ENCODE data around the gene LTA.
"Not testable (repeated sequence)": the region's sequence is repeated elsewhere in the genome, so short reads cannot be mapped to it uniquely, and the experiment has no call there.

LTA gene

DNA sequence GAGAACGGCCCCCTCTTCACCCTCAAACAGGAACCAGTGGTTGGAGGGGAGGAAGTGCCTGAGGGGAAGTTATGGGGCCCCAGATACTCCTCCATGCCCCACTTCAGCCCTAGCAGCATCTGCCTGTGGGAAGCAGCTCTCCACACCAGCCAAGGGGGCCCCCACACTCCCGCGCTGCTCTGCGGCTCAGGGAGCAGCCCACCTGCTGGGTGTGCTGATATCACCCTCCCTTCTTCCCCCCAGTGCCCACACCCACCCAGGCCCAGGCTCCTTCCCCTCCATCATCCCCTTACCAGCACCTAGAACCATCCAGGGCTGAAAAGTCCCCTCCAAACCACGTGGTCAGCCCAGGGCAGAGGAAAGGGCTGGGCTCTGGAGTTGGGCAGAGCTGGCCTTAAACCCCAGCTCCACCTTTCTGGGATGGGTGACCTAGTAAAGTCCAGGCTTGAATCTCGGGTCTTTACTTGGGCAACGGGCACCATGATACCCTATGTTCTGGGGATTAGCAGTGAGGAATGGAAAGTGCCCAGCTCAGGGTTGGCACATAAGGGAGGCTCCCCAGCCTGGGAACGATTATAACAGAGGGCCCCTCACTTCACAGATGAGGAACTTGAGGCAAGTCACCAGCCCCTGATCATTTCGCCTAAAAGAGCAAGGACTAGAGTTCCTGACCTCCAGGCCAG lies 14.7 kb downstream of the LTA start:
- Mint-ChIP-seq H3K27me3 (no peaks in the 10 kb centered on the region), H3K27ac (peak overlapping the region; percentile 89 to 92), H3K9me3 (no peaks in the 10 kb centered on the region), H3K4me1 (peaks cover 63% of the 10 kb centered on the region), H3K4me3 (peak overlapping the region; percentile 82 to 88)
- DNase-seq (peak in 1 of 2 donors; percentile 30), ATAC-seq (peak; percentile 58)

DNA sequence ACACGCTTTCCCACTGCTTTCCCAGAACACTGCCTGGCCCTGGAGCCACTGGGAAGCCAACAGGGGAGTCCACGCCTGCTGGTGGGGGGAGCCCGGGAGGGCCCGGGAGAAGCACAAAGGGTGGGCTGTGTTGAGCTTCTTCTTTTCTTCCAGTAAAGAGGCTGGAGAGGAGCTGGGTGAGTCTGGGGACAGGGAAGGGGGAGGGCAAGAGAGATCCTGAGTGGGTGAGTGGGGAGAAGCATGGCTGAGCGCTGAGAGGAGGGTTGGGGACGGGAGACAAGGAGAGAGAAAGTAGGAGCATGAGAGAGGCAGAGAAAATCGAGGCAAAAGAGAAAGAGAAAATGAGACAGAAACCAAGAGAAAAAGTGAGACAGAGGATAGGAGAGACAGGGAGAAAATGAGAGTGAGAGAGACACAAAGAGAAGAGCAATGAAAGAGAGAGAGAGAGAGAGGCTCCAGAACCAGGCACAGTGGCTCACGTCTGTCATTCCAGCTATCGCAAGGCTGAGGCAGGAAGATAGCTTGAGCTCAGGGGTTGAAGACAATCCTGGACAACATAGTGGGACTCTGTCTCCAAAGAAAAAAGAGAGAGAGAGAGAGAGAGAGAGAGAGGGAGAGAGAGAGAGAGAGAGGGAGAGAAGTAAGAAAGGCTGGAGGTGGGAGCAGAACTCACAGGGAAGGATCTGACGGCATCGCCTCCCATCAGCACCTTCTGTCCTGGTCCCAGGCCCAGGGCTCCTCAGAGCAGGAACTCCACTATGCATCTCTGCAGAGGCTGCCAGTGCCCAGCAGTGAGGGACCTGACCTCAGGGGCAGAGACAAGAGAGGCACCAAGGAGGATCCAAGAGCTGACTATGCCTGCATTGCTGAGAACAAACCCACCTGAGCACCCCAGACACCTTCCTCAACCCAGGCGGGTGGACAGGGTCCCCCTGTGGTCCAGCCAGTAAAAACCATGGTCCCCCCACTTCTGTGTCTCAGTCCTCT lies 16.0 kb downstream of the LTA start:
- peak overlapping the region; percentile 82 to 88 for H3K4me3 Mint-ChIP-seq
- H3K27me3 Mint-ChIP-seq: no peaks in the 10 kb centered on the region
- no peaks in the 10 kb centered on the region for H3K9me3 Mint-ChIP-seq
- no peak for DNase-seq
- ATAC-seq: no peak
- H3K4me1 Mint-ChIP-seq: peaks cover 66% of the 10 kb centered on the region
- H3K27ac Mint-ChIP-seq: peak overlapping the region; percentile 79 to 93

DNA sequence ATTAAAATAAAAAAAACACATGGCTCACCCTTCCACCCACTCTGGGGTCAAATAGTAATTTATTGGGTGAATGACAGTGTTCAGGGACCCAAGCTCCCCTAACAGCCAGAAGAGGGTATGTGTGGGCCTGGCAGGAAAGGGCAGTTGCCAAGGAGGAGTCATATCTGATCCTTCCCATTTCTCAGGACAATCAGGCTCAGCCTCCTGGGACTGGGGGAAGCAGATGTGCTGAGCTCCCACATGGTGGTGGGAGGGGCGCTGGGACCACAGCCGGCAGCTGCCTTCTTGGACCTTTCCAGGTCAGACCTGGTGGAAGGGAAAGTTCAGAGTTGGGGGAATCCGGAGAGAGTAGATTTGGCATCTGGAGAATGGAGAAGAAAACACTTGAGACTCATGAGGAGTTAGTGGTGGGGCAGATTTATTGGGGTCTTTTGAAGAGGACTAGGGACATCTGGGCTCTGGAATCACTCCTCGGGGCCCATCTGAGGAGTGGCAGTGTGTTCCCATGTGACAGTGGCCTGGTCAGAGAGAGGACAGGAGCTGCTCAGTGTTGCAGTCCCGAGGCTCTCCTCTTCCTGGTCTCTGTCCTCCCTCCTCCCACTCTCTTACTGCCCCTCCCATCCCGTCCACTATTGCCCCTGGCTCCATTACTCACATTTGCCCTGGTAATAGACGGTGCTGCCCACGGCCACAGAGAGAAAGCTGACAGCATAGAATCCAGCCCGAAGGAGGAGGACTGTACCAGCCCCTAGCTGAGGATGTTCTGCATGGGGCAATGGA lies 17.0 kb downstream of the LTA start:
- DNase-seq (no peak), ATAC-seq (no peak)
- peak overlapping the region in 1 of 2 donors; percentile 46 for H3K27ac Mint-ChIP-seq
- H3K27me3 Mint-ChIP-seq: no peaks in the 10 kb centered on the region
- peak overlapping the region in 1 of 2 donors; percentile 56 for H3K4me3 Mint-ChIP-seq
- peaks cover 72% of the 10 kb centered on the region for H3K4me1 Mint-ChIP-seq
- H3K9me3 Mint-ChIP-seq: no peaks in the 10 kb centered on the region

DNA sequence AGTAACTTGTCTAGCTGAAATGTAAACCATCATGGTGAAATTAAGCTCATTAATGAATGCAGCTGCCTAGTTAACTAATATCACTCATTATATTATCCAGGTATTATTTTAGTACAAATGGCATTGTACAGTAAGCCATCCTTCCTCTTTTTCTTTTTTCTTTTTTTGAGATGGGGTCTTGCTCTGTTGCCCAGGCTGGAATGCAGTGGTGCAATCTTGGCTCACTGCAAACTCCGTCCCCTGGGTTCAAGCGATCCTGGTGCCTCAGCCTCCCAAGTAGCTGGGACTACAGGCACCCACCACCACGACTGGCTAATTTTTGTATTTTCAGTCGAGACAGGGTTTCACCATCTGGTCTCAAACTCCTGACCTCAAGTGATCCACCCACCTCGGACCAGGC lies 18.6 kb downstream of the LTA start:
- H3K27me3 Mint-ChIP-seq, ATAC-seq, H3K4me3 Mint-ChIP-seq, H3K9me3 Mint-ChIP-seq, H3K27ac Mint-ChIP-seq, DNase-seq: not testable (repeated sequence)
- peaks cover 74% of the 10 kb centered on the region for H3K4me1 Mint-ChIP-seq

DNA sequence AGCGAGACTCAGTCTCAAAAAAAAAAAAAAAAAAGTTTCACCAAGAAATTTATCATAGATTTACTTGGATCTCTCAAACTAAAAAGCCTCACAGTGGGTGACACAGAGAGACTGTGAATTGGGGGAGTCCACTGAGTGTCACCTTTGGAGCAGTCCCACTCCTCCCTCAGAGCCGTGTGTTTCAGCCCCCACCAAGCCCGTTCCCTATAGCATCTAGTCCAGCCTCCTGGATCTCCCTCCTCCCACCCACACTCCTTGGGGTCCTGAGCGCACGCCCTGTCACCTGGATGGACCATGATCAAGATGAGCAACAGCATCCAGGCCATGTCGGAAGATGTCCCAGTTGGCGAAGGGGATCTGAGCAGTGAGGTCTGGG lies 20.3 kb downstream of the LTA start:
- Mint-ChIP-seq H3K4me1 (peaks cover 69% of the 10 kb centered on the region), H3K4me3 (peak overlapping the region; percentile 76 to 78), H3K27me3 (no peaks in the 10 kb centered on the region), H3K9me3 (no peaks in the 10 kb centered on the region), H3K27ac (peak overlapping the region; percentile 83 to 85)
- DNase-seq (no peak), ATAC-seq (peak; percentile 2)

DNA sequence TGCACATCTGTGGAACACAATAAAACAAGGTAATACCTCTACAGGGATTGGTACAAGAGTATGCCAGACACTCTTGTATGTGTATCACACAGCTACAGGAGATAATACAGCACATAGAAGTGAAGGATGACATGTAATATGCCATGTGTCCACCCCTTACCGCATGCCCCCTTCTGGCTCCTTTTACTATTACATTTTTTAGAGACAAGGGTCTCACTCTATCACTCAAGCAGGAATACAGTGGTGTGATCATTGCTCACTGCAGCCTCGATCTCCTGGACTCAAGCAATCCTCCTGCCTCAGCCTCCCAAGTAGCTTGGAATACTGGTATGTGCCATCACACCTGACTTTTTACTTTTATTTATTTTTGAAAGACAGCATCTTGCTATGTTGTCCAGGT lies 24.9 kb downstream of the LTA start:
- Mint-ChIP-seq H3K4me1 (peaks cover 56% of the 10 kb centered on the region), H3K4me3 (no peak overlapping the region), H3K27me3 (no peaks in the 10 kb centered on the region), H3K27ac (no peak overlapping the region), H3K9me3 (no peaks in the 10 kb centered on the region)
- DNase-seq (peak in 1 of 2 donors; percentile 43), ATAC-seq (peak; percentile 80)

DNA sequence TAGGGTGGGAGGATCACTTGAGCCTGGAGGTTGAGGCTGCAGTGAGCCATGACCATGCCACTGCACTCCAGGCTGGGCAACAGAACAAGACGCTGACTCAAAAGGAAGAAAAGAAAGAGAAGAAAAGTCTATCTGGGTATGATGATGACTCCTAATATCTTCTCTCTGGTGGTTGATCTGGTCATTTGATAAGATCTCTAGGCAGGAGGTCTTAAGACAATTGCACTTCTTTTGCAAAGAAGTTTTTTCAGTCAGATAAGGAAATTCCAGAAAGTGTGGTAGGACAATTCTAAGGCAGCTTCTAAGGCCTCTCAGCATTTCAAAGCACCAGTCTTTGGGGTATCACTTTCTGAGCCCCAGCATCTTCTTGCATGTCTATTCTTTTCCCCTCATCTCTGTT lies 35.2 kb downstream of the LTA start:
- ATAC-seq: no peak
- no peaks in the 10 kb centered on the region for H3K4me1 Mint-ChIP-seq
- H3K4me3 Mint-ChIP-seq: no peak overlapping the region
- no peak overlapping the region for H3K27ac Mint-ChIP-seq
- DNase-seq: no peak
- no peaks in the 10 kb centered on the region for H3K9me3 Mint-ChIP-seq
- no peaks in the 10 kb centered on the region for H3K27me3 Mint-ChIP-seq

DNA sequence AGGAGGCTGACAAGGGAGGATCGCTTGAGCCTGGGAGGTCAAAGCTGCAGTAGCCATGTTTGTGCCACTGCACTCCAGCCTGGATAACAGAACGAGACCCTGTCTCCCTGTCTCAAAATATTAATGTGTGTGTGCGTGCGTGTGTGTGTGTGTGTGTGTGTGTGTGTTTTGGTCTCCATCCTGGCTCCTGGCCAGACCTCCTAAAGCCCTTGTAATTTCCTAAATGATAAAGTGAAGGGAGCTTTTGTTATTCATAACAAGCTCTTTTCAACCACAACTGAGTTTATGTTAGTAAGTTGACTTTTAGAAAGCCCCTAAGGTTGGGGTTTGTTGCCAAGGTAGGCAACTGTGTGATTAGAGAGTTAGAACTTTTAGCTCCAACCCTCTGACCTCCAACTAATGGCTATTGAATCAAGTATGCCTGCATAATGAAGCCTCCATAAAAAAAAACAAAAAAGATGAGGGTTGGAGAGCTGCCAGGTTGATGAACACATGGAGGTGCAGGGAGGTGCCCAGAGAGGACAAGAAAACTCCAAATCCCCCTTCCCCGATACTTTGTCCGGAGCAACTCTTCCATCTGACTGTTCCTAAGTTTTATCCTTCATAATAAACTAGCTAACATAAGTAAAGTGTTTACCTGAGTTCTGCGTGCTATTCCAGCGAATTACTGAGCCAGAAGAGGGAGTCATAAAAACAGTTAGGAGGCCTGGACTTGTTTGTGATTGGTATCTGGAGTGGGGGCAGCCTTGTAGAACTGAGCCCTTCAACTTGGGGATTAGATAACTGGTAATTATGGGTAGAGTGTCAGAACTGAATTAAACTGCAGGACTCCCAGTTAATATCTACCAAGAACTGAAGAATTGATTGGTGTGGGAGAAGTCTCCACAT lies 37.7 kb downstream of the LTA start:
- no peak for DNase-seq
- Mint-ChIP-seq H3K27me3 (no peaks in the 10 kb centered on the region), H3K4me1 (peaks cover 9% of the 10 kb centered on the region), H3K9me3 (no peaks in the 10 kb centered on the region), H3K4me3 (no peak overlapping the region), H3K27ac (no peak overlapping the region)
- no peak for ATAC-seq

DNA sequence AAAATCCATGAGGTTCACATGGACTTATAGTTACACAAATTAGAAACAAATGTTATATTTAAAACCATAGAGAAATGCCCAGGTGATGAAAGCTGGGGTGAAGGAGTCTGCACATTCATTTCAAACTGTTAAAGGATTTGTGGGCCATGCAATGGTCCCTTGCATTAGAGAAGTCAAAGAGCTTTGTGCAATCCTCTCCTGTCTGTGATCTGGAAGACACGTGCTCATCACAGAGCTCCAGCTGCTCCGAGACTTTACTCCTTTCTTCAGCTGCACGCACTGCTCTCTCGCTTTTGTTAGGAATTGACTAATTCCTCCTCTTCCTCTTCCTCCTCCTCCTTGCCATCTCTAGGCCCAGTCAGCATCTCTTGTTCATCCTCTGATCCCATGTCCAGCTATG lies 38.9 kb downstream of the LTA start:
- Mint-ChIP-seq H3K27me3 (no peaks in the 10 kb centered on the region), H3K4me1 (peaks cover 21% of the 10 kb centered on the region), H3K9me3 (no peaks in the 10 kb centered on the region), H3K4me3 (no peak overlapping the region), H3K27ac (no peak overlapping the region)
- DNase-seq: no peak
- no peak for ATAC-seq

GRCh38 chr6:31614075-31614619 lies 42.1 kb downstream of the LTA start:
- H3K4me3 Mint-ChIP-seq: no peak overlapping the region
- H3K4me1 Mint-ChIP-seq: peaks cover 52% of the 10 kb centered on the region
- ATAC-seq (no peak), DNase-seq (no peak)
- no peaks in the 10 kb centered on the region for H3K27me3 Mint-ChIP-seq
- H3K27ac Mint-ChIP-seq: no peak overlapping the region
- no peaks in the 10 kb centered on the region for H3K9me3 Mint-ChIP-seq

DNA sequence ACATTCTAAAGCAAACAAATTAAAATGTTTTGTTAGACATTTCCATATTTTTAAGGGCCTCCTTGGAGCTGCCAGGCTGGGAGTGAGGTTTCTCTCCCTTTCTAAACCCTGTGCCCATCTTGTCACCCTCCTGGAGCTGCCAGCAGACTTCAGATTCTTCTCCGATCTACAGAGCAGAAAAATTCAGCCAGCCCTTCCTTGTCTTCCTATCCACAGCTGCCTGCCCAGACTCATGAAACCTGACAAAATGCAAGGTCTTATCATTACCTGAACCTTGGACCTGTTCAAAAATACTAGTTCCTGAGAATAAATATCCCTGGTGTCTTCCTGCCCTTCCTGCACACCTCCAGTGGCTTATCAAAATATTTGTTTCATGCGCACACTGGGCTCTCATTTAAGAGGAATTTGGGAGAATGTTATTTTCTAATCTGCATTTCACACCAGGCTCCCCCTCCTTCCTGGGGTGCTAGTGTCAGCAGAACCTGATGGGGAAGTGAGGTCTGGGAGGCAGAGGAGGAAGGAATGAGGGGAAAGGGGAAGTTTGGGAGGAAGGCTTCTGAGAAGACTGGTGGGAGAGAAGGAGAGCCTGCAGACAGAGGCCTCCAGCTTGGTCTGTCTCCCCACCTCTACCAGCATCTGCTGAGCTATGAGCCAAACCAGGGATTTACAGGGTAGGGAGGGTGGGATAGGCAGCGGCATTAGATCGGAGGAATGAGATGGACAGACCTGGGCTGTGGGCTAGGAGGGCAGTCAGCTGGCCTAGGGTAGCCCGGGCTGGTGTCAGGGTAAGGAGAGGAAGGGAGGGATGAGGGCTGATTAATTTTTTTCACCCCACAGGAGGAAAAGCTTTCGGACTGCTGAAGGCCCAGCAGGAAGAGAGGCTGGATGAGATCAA lies 42.8 kb downstream of the LTA start, which contains the start of gene AIF1:
Gene AIF1 (plus strand): TSS at position 551 of the 895 bp plus-strand sequence. CDS start 96 bp downstream, at position 647.
- Mint-ChIP-seq H3K4me3 (peak within 1 kb of the TSS; percentile 89 to 96), H3K27ac (peak within 1 kb of the TSS; percentile 93 to 98), H3K27me3 (no peaks in the 10 kb centered on the region), H3K4me1 (peaks cover 52% of the 10 kb centered on the region), H3K9me3 (no peaks in the 10 kb centered on the region)
- ATAC-seq (no peak), DNase-seq (no peak)

- no peaks in the 10 kb centered on the region for H3K27me3 Mint-ChIP-seq
- peak overlapping the region; percentile 89 to 96 for H3K4me3 Mint-ChIP-seq
- H3K4me1 Mint-ChIP-seq: peaks cover 52% of the 10 kb centered on the region
- ATAC-seq (no peak), DNase-seq (peak; percentile 28 to 57)
- H3K27ac Mint-ChIP-seq: peak overlapping the region; percentile 93 to 98
- no peaks in the 10 kb centered on the region for H3K9me3 Mint-ChIP-seq
Measured at GRCh38 chr6:31615748-31616147, 43.7 kb downstream of the LTA start.

DNA sequence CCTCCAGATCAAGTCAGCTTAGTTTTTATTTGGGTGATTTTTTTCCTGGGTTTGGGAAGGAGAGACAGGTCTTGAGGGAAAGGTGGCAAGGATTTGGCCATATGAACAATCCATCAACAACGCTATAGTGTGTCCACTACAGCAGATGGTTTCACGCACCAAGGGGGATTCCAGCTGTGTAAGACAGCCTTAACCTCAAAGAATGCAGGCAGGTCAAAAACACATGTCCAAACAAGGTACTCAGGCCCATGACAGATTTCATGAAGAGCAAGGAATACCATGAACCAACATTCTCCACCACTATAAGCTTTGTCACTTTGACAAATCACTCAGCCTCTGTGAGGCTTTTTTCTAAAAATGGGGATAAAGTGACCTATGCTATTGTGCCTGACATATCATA lies 44.9 kb downstream of the LTA start:
- ATAC-seq (no peak), DNase-seq (no peak)
- Mint-ChIP-seq H3K4me1 (peaks cover 57% of the 10 kb centered on the region), H3K4me3 (peak overlapping the region; percentile 89 to 96), H3K27me3 (no peaks in the 10 kb centered on the region), H3K27ac (peak overlapping the region; percentile 93 to 98), H3K9me3 (no peaks in the 10 kb centered on the region)

Data from stimulated activated naive CD8-positive, alpha-beta T cell treated with anti-CD3 and anti-CD28 coated beads, Interleukin-15, amount 100 ng/mL, for 72 hours (primary cell).